Measurements from ENCODE around the gene ZNF511.
A peak's percentile ranks its signal among the peaks of the same experiment; 100 is the strongest.

The ZNF511 gene

DNA sequence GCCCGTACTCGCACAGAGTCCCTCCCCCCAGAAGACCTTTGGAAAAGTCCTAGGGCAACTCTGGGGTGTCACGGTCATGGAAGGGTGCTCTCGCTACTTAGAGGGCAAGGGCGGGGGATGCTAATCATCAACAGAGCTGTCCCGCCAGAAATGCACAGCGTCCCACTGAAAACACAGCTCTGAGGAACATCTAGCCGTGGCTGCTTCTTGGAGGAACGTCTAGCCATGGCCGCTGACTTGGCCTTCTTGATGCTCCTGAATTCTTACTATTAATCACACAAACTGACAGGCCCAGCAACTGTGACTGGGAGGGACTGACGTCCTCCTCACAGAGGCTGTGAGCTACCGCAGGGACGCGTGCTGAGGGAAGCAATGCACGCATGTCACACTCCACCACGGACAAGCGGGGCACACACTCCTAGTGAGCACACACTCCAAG is 1.8 kb upstream of the ZNF511 start:
- Mint-ChIP-seq H3K4me1 (peaks cover 45% of the 10 kb centered on the region), H3K36me3 (ENCODE audit: low read depth) (peaks cover 29% of the 10 kb centered on the region), H3K4me3 (peak overlapping the region; percentile 99), H3K27me3 (ENCODE audit: low read depth, poor library complexity) (peaks cover 3% of the 10 kb centered on the region), H3K9me3 (no peaks in the 10 kb centered on the region), H3K27ac (peak overlapping the region; percentile 77)
- DNase-seq = no peak
- TF ChIP-seq, protein P1, sequence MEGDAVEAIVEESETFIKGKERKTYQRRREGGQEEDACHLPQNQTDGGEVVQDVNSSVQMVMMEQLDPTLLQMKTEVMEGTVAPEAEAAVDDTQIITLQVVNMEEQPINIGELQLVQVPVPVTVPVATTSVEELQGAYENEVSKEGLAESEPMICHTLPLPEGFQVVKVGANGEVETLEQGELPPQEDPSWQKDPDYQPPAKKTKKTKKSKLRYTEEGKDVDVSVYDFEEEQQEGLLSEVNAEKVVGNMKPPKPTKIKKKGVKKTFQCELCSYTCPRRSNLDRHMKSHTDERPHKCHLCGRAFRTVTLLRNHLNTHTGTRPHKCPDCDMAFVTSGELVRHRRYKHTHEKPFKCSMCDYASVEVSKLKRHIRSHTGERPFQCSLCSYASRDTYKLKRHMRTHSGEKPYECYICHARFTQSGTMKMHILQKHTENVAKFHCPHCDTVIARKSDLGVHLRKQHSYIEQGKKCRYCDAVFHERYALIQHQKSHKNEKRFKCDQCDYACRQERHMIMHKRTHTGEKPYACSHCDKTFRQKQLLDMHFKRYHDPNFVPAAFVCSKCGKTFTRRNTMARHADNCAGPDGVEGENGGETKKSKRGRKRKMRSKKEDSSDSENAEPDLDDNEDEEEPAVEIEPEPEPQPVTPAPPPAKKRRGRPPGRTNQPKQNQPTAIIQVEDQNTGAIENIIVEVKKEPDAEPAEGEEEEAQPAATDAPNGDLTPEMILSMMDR (IDR thresholded peaks at IDR 0.05) = no peak

GRCh38 chr10:133307776-133308420 is 816 bp upstream of the ZNF511 start:
- Mint-ChIP-seq H3K27me3 (ENCODE audit: low read depth, poor library complexity) (peaks cover 3% of the 10 kb centered on the region), H3K4me1 (peaks cover 45% of the 10 kb centered on the region), H3K4me3 (peak overlapping the region; percentile 99), H3K36me3 (ENCODE audit: low read depth) (peaks cover 29% of the 10 kb centered on the region), H3K9me3 (no peaks in the 10 kb centered on the region), H3K27ac (peak overlapping the region; percentile 99)
- DNase-seq = peak; percentile 75
- TF ChIP-seq, protein P1 (IDR thresholded peaks at IDR 0.05) = peak; percentile 59

DNA sequence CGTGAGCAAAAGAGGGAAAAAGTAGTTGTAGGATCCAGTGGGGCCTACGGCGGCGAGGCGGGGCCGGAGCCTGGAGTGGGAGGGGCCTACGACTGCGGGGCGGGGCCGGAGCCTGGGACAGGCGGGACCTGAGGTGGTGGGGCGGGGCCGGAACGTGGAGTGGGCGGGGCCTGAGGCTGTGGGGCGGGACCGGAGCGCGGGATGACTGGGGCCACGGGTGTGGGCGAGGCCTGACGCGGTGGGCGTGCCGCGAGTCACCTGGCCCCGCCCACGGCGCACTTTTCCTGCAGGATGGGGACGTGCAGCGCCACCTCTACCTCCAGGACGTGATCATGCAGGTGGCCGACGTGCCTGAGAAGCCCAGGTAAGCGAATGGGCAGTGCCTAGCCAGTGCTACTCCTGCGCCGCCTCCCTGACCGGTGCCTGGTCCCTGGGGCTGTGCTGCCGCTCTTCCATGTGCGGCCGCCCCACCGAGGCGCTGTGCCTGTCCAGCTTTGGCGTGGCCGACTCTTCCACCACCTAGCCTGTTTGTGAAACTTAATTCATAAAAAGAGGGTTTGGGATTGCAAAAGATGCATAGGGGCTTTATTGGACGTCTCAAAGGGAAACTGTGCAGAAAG is 496 bp downstream of the ZNF511 start:
- Mint-ChIP-seq H3K27ac (no peak overlapping the region), H3K9me3 (no peaks in the 10 kb centered on the region), H3K36me3 (ENCODE audit: low read depth) (peaks cover 24% of the 10 kb centered on the region), H3K27me3 (ENCODE audit: low read depth, poor library complexity) (peaks cover 3% of the 10 kb centered on the region), H3K4me1 (peaks cover 40% of the 10 kb centered on the region), H3K4me3 (peak overlapping the region; percentile 78)
- DNase-seq = peak; percentile 98
- TF ChIP-seq, protein P1 (IDR thresholded peaks at IDR 0.05) = no peak

DNA sequence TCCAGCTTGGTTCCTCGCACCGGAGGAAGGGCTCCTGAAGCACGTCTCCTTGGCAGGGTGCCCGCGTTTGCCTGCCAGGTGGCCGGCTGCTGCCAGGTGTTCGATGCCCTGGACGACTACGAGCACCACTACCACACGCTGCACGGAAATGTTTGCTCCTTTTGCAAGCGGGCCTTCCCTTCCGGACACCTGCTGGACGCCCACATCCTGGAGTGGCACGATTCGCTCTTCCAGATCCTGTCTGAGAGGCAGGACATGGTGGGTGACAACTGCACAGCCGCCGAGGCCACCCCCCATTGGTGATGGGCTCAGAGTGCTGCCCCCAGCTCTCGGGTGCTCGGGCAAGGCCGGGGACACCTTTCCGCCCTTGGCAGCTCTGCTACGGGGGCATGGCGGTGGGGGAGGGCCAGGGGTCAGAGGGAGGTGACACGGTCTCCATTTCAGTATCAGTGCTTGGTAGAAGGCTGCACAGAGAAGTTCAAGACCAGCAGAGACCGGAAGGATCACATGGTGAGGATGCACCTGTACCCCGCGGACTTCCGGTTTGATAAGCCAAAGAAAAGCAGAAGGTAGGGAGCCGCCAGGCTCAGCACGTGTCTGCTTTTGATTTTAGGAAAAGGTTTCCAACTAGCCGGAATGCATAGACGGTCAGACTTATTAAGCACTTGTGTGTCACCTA is 1.1 kb downstream of the ZNF511 start:
- TF ChIP-seq, protein P1 (IDR thresholded peaks at IDR 0.05) = no peak
- no peak for DNase-seq

GRCh38 chr10:133310399-133310755 is 1.7 kb downstream of the ZNF511 start:
- no peak overlapping the region for H3K27ac Mint-ChIP-seq
- DNase-seq = no peak
- peaks cover 35% of the 10 kb centered on the region for H3K4me1 Mint-ChIP-seq
- peaks cover 3% of the 10 kb centered on the region for H3K27me3 Mint-ChIP-seq (ENCODE audit: low read depth, poor library complexity)
- TF ChIP-seq, protein P1 (IDR thresholded peaks at IDR 0.05) = no peak
- H3K36me3 Mint-ChIP-seq (ENCODE audit: low read depth) = peaks cover 19% of the 10 kb centered on the region
- no peak overlapping the region for H3K4me3 Mint-ChIP-seq
- H3K9me3 Mint-ChIP-seq = no peaks in the 10 kb centered on the region

More for the DNA sequence above, 1.1 kb downstream of the ZNF511 start:
- Mint-ChIP-seq H3K27me3 (ENCODE audit: low read depth, poor library complexity) (peaks cover 3% of the 10 kb centered on the region), H3K4me3 (peak overlapping the region; percentile 78), H3K9me3 (no peaks in the 10 kb centered on the region), H3K36me3 (ENCODE audit: low read depth) (peaks cover 24% of the 10 kb centered on the region), H3K27ac (no peak overlapping the region), H3K4me1 (peaks cover 40% of the 10 kb centered on the region)

Measured in nephron progenitor cell (in vitro differentiated cells).